Measurements from ENCODE around the gene ENO3.

Gene ENO3

GRCh38 chr17:4950075-4950745, 709 bp upstream of the ENO3 start:
- DNase-seq (ENCODE audit: low spot score) = no peak

GRCh38 chr17:4951486-4951885, 567 bp downstream of the ENO3 start:
- DNase-seq (ENCODE audit: low spot score) = no peak

- peak; percentile 89 for DNase-seq (ENCODE audit: low spot score)
Observed at GRCh38 chr17:4953451-4953961, 2.6 kb downstream of the ENO3 start.

GRCh38 chr17:4955091-4955490, 4.2 kb downstream of the ENO3 start:
- no peak for DNase-seq (ENCODE audit: low spot score)

- no peak for DNase-seq (ENCODE audit: low spot score)
Observed at GRCh38 chr17:4956493-4957061, 5.7 kb downstream of the ENO3 start.

GRCh38 chr17:4958102-4958501, 7.2 kb downstream of the ENO3 start:
- DNase-seq (ENCODE audit: low spot score) = no peak

- no peak for DNase-seq (ENCODE audit: low spot score)
Observed at GRCh38 chr17:4959261-4959965, 8.5 kb downstream of the ENO3 start.

GRCh38 chr17:4960279-4960922, 9.5 kb downstream of the ENO3 start:
- no peak for DNase-seq (ENCODE audit: low spot score)

- DNase-seq (ENCODE audit: low spot score) = no peak
Observed at GRCh38 chr17:4965311-4965986, 14.5 kb downstream of the ENO3 start.

- peak; percentile 97 for DNase-seq (ENCODE audit: low spot score)
Observed at GRCh38 chr17:4966844-4967538, 16.1 kb downstream of the ENO3 start.

GRCh38 chr17:4967539-4968485, 16.9 kb downstream of the ENO3 start, which contains the start of gene SPAG7:
Gene SPAG7, minus strand, starts transcription at chr17:4967817. Its CDS starts 13 bp downstream, at chr17:4967804.
- peak; percentile 96 for DNase-seq (ENCODE audit: low spot score)

GRCh38 chr17:4968486-4969046, 17.6 kb downstream of the ENO3 start:
- no peak for DNase-seq (ENCODE audit: low spot score)

GRCh38 chr17:4969047-4969550, 18.2 kb downstream of the ENO3 start:
- DNase-seq (ENCODE audit: low spot score) = peak; percentile 72

GRCh38 chr17:4969551-4970173, 18.7 kb downstream of the ENO3 start:
- DNase-seq (ENCODE audit: low spot score) = no peak

- DNase-seq (ENCODE audit: low spot score) = no peak
Observed at GRCh38 chr17:4970273-4970672, 19.4 kb downstream of the ENO3 start.

GRCh38 chr17:4971826-4972225, 20.9 kb downstream of the ENO3 start:
- DNase-seq (ENCODE audit: low spot score) = no peak

- no peak for DNase-seq (ENCODE audit: low spot score)
Observed at GRCh38 chr17:4972322-4972721, 21.4 kb downstream of the ENO3 start.

GRCh38 chr17:4972752-4973151, 21.8 kb downstream of the ENO3 start:
- DNase-seq (ENCODE audit: low spot score) = no peak

Measured in AG20443 (cell line).